GM18520 (cell line): Measurements from ENCODE around the gene C16orf78.
A peak's percentile ranks its signal among the peaks of the same experiment; 100 is the strongest.

Experiments used
- ATAC-seq: cut with Tn5 transposase; IDR thresholded peaks from one replicate; pipeline ENCODE4 v1.9.1; 2021; ENCODE audit not compliant: unreplicated experiment

C16orf78 gene

DNA sequence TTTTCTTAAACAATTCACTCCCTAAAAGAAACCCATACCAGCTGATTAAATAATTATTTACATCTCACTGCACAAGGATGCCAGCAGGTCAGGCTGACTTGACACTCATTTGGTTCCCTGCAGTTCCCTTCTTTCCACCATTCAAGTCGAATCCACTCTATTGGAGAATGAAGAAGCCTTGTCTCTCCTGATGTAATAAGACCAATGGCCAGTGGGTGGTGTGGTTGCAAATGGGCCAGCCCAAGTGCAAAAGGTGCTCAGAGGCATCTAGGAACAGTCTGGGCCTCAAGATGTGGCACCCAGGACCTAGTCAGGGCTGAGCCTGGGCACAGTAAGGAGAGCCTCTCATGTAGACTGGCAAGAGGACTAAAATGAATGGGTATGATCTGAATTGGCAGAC, 9.3 kb downstream of the C16orf78 start:
- no peak for ATAC-seq

GRCh38 chr16:49395021-49395420, 21.4 kb downstream of the C16orf78 start:
- ATAC-seq: no peak

DNA sequence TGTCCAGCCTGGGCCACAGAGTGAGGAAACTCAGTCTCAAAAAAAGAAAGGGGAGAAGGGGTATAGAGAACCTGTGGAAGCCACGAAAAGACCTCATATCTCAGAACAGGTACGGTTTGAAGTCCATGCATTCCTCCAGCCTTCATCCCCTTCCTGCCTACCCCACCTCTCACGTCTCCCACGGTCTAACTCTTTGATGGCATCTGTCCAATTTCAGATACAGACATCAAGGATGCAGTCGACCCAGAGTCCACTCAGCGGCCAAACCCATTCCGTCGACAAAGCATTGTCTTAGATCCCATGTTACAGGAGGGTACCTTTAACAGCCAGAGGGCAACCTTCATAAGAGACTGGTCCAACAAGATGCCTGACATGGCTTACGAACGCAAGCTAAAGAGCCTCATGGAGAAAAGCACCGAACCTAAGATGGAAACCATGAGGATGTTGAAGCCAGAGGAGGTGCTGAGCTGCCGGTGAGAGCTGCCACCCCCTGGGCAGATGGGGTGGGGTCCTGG, 22.7 kb downstream of the C16orf78 start:
- no peak for ATAC-seq

DNA sequence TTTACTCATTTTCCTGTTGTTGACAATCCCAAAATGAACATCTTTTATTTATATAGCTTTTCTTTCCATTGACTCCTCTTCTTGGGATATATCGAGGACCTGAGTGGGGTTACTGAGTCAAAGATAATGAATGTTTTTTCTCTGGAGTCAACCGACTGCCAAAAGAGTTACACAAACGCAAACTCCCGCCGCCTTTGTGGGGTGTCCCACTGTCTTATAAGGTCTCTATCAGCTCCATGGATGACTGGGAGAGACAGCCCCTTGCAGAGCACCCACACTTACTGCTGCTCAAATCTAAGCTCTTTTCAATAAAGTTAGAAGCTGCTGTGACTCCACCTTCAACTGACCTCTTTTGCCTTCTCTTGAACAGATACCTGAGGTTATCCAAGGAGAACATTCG, 25.2 kb downstream of the C16orf78 start:
- no peak for ATAC-seq

DNA sequence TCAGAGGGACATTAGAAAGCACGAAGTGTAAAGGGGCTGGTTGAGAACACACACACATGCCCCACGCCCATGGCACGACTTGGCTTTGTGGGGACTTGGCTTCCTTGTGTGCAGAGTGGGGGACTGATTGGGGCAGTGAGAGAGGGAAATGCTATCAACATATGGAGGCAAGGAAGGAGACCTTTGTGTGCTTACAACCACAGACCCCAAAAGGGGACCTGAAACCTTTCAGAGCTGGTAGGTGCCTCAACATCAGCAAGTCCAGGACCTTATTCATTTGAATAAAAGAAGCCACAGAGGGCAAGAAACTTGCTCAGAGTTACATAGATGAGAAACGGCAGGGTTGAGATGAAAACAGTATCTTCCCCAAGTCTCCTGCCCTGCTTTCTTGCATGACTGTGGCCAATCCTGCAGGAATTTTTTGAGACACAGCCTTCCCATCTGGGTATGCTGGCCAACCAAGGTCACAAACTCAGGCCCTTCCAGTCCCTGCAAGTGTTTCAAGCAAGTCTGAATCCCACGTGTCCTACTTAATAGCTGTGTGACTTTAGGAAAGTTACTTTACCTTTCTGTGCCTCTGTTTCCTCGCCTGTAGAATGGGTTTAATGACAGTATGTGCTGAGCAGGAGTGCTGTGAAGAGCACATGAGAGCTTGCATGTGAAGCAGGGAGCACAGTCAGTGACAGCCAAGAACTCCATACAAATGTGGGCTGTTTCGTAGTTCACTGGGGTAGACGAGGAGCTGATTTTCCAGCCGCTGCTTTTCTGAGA, 26.2 kb downstream of the C16orf78 start:
- peak; percentile 97 for ATAC-seq

- ATAC-seq: no peak
These were observed 27.0 kb downstream of the C16orf78 start for GRCh38 chr16:49400611-49401010.

- no peak for ATAC-seq
These were observed 31.5 kb downstream of the C16orf78 start for GRCh38 chr16:49405123-49405522.

GRCh38 chr16:49405530-49405929, 31.9 kb downstream of the C16orf78 start:
- ATAC-seq: no peak

DNA sequence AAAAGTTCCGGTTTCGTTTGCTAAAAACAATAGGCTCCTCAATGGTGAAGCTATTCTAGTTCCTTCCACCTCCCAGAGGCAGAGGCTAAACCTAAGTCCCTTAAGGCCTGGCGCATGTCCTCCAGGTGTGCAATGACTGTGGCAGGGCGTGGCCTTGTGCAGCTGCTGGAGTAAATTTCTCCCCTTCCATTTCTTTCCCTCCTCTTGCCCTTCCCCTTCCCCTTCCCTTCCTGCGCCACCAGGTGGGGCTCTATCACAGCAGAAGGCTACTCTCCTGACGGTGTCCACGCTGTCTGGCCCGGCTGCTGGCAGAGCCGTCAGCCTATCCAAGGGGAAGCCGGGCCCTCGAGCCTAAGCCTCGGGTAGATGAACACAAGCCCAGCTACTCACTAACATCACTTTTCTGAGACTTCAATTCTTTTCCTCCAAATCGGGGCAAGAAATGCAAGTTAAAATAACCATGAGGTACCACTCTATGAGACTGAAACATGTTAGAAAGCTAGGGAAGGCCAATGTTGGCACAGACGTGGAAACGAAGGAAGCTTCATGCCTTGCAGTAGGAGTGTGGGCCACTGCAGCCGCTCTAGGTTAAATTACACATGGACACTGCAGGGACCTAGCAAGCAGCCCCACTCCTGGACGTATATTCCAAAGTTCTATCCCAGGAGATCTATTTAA, 34.4 kb downstream of the C16orf78 start:
- ATAC-seq: peak; percentile 59

DNA sequence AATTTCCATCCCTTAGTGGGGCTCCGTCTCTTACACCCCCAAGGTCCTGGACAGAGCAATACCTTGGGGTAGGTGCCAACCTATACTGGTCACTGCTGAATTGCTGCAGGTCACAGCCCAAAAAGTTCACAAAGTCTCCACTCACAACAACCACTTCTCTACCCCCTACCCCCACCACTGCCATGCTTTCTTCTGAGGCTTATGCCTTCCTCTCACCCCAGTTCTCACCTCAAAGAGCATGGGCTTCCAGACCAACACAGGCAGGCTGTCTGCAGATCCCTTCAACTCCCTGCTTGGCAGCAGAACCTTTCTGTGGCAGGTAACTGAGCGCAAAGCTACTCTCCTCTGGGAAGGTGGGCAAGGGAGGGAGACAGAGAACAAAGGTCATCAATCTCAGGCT, 35.5 kb downstream of the C16orf78 start:
- no peak for ATAC-seq

DNA sequence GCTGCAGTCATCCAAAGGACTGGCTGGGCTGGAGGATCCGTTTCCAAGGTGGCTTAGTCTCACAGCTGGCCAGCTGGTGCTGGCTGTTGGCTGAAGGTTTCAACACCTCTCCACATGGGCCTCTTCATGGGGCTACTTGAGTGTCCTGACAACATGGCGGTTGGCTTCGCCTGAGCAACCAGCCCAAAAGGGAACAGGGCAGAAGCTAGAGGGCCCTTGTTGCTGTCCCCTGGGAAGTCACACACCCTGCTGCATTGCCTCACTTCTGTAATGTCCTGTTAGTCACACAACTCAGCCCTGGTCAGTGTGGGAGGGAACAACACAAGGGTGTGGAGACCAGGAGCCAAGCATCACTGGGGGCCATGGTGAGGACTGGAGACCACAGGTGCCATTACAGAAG, 36.6 kb downstream of the C16orf78 start:
- no peak for ATAC-seq

- ATAC-seq: no peak
These were observed 37.7 kb downstream of the C16orf78 start for GRCh38 chr16:49411121-49411970.

GRCh38 chr16:49414671-49415070, 41.1 kb downstream of the C16orf78 start:
- no peak for ATAC-seq

DNA sequence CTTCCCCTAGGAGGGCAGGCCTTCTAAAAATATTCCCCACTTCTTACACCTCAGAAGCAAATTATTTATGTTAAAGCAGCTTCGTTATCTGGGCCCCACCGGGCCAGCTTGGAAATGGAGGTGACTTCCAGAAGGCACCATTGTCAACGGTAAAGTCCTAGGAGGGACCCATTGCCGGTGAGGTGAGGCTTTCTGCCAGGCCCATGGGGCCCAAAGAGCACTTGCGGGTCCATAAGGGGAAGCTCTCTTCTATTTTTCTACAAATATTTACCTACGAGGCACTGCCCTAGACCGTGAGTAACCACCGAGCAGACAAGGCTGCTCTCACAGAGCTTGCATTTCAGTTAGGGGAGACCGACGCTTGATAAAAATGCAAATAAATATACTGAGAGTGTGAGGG, 41.5 kb downstream of the C16orf78 start:
- no peak for ATAC-seq

GRCh38 chr16:49416001-49416675, 42.5 kb downstream of the C16orf78 start:
- ATAC-seq: no peak

- no peak for ATAC-seq
These were observed 43.8 kb downstream of the C16orf78 start for GRCh38 chr16:49417354-49417753.

GRCh38 chr16:49419006-49419405, 45.4 kb downstream of the C16orf78 start:
- ATAC-seq: no peak

DNA sequence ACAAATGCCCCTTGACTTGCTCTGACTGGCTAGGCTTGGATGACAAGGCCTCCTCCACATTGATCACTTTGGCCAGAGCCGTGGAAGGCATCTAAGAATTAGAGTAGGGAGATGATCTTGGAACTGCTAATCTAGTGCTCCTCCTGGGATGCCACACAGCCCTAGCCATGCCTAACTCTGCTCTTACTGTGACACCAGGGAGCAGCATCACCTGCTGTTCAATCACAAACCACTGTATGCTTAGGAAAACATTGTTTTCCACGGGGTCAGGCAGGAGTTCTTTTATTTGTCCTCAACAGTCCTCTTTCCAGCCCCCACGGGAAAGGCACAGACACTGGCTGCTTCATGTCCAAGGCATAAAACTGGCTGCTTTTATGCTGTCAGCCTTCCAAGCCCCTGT, 46.3 kb downstream of the C16orf78 start:
- ATAC-seq: no peak

GRCh38 chr16:49422896-49423295, 49.3 kb downstream of the C16orf78 start:
- ATAC-seq: no peak

- ATAC-seq: no peak
These were observed 51.4 kb downstream of the C16orf78 start for GRCh38 chr16:49424961-49425360.

DNA sequence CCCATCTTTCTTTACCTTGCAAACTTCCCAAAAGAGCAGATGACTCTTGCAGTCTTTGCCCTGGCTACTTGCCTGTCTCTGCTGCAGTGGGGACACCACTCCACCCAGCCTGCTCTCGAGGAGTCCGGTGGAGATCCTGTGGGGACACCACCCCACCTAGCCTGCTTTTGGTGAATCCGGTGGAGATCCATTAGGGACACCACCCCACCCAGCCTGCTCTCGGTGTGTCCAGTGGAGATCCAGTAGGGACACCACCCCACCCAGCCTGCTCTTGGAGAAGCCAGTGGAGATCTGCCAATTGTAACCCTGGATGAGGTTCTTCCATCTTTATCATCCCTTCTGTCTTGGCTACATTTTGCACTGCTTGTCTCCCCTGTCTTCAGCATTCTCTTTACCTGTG, 54.2 kb downstream of the C16orf78 start:
- no peak for ATAC-seq
